ENCODE results near the gene SYT15B. TPM values are rescaled to one million over a fixed set of nuclear protein-coding genes. Genes with fewer than 3 reads are reported as not detected.
"Not testable (repeated sequence)": the region's sequence is repeated elsewhere in the genome, so short reads cannot be mapped to it uniquely, and the experiment has no call there.

Gene SYT15B
- total RNA-seq, 2 donors from 2014 or later = 0.17 to 0.45 TPM

DNA sequence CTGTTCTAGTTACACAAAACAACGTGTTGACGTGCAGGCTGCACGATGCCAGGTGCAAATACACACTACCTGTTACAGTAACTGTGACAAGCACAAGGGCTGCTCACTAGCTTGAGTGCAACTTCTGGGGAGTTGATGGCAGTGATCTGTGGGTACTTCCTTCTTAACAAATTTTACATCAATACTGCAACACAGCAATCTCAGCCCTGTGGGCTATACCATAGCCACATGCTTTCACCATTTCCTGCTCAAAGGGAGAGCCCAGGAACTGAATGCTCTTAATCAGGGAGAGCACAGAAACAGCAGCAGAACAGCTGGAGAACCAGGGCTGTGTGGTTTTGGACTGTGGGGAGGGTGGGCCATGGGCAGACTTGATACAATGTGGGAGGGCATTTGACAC is 10.2 kb downstream of the SYT15B start:
- H3K4me3 ChIP-seq; intact Hi-C loops (cut with DNase I); H3K36me3 ChIP-seq; H3K9ac ChIP-seq (ENCODE audit: low read depth in 2 of 2, low read length in 2 of 2); H3K27me3 ChIP-seq; H3K4me1 ChIP-seq; DNase-seq; H3K9me3 ChIP-seq; H3K27ac ChIP-seq: not testable (repeated sequence)

DNA sequence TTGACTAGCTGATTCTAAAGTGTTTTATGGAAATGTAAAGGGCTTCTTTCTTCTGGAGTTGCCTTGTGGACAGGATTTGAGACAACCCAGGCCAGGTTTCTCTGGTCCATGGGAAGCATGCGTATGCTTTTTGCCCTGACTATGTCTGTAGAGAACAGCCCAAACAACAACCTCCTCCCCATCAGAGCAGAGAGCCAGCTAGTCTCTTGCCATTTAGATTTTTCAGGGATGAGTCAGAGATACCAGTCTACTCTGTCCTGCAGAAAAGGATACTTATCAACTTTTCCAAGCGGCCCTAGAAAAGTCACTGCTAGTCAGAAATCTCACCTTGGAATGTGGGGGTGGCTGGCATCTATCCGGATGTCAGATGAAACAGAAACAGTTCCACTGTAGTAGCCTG is 11.6 kb downstream of the SYT15B start:
- H3K4me3 ChIP-seq; DNase-seq; H3K27ac ChIP-seq; H3K4me1 ChIP-seq; H3K27me3 ChIP-seq; H3K36me3 ChIP-seq; intact Hi-C loops (cut with DNase I); H3K9me3 ChIP-seq; H3K9ac ChIP-seq (ENCODE audit: low read depth in 2 of 2, low read length in 2 of 2): not testable (repeated sequence)

DNA sequence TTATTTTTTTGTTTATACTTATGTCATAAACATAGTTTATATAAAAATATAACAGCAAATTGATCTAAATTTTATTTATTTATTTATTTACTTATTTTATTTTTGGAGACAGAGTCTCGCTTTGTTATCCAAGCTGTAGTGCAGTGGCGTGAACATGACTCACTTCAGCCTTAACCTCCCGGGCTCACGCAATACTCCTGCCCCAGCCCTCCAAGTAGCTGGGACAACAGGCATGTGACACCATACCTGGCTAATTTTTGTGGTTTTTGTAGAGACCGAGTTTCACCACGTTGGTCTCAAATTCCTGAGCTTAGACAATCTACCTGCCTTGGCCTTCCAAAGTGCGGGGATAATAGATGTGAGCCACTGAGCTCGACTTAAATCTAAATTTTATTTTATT is 13.0 kb downstream of the SYT15B start:
- DNase-seq; H3K9ac ChIP-seq (ENCODE audit: low read depth in 2 of 2, low read length in 2 of 2); H3K36me3 ChIP-seq; H3K4me3 ChIP-seq; H3K27me3 ChIP-seq; H3K4me1 ChIP-seq; H3K27ac ChIP-seq; H3K9me3 ChIP-seq; intact Hi-C loops (cut with DNase I): not testable (repeated sequence)

DNA sequence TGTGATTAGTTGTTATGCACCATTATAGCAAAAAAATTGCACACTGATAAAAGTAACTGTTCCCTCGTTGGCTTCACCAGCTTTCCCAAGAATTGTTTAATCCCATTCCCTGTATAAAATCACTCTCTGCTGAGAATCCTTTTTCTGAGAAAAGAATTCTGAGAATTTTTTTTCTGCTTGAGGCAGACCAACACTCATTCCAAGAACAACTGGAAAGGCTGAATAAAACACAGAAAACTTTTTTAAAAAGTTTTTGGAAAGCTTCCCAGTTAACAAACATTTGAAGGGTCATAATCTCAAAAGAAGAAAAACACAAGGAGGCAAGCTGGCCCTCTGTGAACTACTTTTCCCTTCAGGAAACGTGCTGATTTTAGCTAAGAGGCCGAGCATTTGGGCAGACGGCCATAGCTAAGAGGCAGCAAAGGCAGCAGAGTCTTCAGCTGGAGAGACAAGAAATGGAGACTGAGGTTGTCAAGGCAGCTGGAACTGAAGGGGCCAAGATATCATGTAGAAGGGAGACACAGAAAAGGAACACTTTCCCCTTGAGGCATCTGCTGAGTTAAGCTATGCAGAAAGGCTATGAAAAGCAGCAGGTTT is 16.5 kb downstream of the SYT15B start:
- DNase-seq; H3K9ac ChIP-seq (ENCODE audit: low read depth in 2 of 2, low read length in 2 of 2); intact Hi-C loops (cut with DNase I); H3K36me3 ChIP-seq; H3K9me3 ChIP-seq; H3K27ac ChIP-seq; H3K4me3 ChIP-seq; H3K27me3 ChIP-seq; H3K4me1 ChIP-seq: not testable (repeated sequence)

DNA sequence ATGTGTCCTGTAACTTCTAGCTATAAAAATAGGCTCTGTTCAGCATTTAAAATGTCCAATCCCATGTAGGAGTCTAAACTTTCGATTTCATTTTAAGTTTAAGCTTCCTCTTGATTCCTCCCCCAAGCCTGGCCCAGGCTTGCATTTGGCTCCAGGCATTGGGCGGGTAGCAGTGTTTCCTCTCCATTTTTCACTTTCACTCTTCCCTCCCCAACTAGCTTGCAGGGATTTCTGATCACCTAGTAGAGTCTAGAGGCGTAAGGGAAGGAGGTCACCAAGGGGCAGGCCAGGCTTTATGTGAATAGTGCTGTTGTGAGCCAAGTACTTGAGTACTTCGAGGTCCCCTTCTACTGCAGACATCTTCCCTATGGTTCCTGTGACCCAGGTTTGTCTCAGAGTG is 18.5 kb downstream of the SYT15B start:
- H3K9me3 ChIP-seq; H3K4me3 ChIP-seq; DNase-seq; intact Hi-C loops (cut with DNase I); H3K27ac ChIP-seq; H3K9ac ChIP-seq (ENCODE audit: low read depth in 2 of 2, low read length in 2 of 2); H3K27me3 ChIP-seq; H3K36me3 ChIP-seq; H3K4me1 ChIP-seq: not testable (repeated sequence)

DNA sequence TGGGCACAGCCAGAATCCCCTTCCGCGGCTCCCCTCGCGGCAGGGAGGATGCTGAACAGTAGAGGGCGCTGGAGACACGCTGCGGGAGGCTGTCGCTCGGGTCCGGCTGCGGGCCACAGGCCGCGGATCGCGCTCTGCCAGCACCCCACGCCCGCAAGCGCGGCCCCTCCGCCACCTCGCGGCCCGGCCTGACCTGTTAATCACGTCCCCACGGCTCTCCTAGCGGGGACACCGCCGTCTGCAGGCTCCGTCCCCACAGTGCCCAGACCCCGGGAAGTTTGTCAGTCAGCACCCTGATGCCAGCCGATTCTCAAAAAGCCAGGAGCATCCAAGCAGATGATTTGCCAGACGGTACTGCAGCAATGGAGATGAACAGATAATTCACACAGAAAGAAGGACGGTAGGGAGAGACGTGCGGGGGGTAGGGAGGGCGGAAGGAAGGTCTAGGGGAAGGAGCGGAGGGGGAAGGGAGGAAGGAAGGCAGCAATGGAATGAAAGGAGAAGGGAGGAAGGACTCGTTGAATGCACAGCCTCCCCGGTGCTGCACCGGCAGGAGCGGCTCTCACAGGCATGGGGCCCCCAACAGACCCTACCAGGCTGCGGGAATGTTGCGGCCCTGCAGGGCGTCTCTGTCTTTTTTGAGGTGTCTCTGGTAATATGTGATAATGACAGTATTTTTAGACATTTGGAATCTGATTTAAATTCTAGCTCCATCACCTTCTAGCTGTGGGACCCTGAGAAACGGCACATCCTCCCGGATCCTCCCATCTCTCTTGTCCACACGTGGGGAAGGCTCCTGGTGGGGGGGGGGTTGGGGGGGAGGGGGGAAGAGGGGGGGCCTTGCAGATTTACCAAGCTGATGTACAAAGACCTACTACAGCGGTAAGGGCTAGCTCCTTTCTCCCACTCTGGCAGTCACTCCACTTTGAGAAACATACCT is 19.5 kb downstream of the SYT15B start:
- DNase-seq; H3K36me3 ChIP-seq; intact Hi-C loops (cut with DNase I); H3K4me1 ChIP-seq; H3K27me3 ChIP-seq; H3K9ac ChIP-seq (ENCODE audit: low read depth in 2 of 2, low read length in 2 of 2); H3K9me3 ChIP-seq; H3K27ac ChIP-seq: not testable (repeated sequence)
- peak overlapping the region; percentile 28 for H3K4me3 ChIP-seq

DNA sequence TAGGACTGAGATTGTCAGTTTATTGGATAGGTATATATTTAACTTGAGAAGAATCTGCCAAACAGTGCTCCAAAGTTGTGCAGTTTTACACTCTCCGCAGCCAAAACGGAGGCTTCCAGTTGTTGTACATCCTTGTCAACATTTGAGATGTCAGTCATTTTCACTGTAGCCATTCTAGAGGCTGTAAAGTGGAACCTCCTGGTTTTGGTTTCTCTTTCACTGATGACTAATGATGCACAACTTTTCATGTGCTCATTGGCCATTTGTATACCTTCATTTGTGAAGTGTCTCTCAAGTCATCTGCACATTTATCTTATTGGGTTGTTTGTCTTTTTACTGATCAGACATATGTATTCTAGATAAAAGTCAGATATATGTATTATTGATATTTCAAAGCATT is 22.5 kb downstream of the SYT15B start:
- H3K27ac ChIP-seq; H3K9me3 ChIP-seq; H3K36me3 ChIP-seq; H3K4me3 ChIP-seq; intact Hi-C loops (cut with DNase I); H3K4me1 ChIP-seq; DNase-seq; H3K9ac ChIP-seq (ENCODE audit: low read depth in 2 of 2, low read length in 2 of 2); H3K27me3 ChIP-seq: not testable (repeated sequence)

DNA sequence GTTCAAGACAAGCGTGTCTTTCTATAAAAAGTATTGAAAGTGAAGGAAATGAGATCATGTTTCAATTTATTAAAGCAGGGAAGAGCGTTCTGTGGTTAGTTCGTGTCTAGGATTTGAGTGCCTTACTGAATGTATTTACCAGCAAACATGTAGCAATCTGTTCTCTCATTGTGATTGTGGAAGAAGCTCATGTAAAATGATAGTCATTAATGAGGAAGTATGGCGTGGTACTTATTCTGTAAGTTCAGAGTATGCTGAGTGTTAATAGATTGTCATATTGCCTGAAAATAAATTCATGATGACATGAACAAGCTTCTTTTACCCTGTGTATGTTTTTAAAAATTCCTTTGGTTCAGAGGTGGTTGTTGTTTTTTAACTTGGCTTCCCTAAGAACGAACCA is 32.5 kb downstream of the SYT15B start:
- H3K27me3 ChIP-seq; H3K36me3 ChIP-seq; H3K27ac ChIP-seq; H3K9ac ChIP-seq (ENCODE audit: low read depth in 2 of 2, low read length in 2 of 2); intact Hi-C loops (cut with DNase I); H3K4me1 ChIP-seq; H3K4me3 ChIP-seq; H3K9me3 ChIP-seq; DNase-seq: not testable (repeated sequence)

DNA sequence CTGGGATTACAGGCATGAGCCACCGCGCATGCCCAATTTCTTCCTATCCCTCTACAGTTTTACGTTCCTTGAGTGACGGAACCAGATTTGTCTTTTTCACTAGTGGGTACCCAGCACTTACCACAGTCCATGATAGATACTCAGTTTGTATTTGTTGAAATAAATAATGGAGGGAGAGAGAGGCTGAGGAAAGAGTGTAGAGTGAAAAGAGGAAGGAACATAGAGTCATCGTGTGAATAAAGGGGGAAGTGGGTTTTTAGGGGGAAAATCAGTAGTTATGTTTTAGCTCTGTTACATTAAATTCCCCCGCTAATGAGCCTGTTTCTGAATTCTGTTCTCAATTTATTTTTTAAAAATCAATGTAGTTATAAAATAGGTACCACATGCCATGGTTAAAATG is 37.7 kb downstream of the SYT15B start:
- H3K4me1 ChIP-seq; H3K27me3 ChIP-seq; H3K9ac ChIP-seq (ENCODE audit: low read depth in 2 of 2, low read length in 2 of 2); intact Hi-C loops (cut with DNase I); H3K27ac ChIP-seq; DNase-seq; H3K4me3 ChIP-seq; H3K9me3 ChIP-seq; H3K36me3 ChIP-seq: not testable (repeated sequence)

DNA sequence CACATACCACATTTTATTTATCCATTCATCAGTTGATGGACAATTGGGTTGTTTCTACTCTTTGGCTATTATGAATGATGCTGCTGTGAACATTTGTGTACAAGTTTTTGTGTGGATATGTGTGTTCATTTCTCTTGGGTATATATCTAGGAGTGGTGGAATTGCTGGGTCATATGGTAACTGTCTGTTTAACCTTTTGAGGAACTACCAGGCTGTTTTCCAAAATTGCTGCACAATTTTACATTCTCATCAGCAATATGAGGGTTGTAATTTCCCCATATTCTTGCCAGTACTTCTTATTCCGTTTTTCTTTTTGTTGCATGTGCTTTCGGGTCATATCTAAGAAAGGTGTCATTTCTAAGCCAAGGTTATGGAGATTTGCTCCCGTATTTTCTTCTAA is 38.3 kb downstream of the SYT15B start:
- intact Hi-C loops (cut with DNase I) = not testable (repeated sequence)

DNA sequence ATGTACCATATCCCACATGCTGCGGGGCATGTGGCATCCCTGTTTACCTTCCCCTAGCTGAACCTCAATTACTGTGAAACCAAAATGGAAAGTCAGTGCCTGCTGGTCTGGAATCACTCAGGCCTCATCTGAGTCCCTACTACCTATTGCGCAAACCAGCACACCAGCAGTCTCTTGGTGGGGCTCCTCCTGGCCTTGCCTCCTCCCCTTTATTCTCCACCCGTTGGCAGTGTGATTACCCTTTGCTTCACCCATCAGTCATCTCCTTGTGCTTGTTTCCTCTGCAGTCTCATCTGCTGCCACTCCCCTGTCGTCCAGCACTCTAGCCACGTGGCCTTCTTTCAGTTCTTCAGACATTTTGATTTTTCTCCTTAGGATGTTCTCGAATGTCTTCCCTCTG is 39.3 kb downstream of the SYT15B start:
- H3K27me3 ChIP-seq; H3K9ac ChIP-seq (ENCODE audit: low read depth in 2 of 2, low read length in 2 of 2); H3K4me3 ChIP-seq; H3K36me3 ChIP-seq; H3K4me1 ChIP-seq; H3K27ac ChIP-seq; H3K9me3 ChIP-seq; intact Hi-C loops (cut with DNase I); DNase-seq: not testable (repeated sequence)

More for the DNA sequence above, 38.3 kb downstream of the SYT15B start:
- H3K9me3 ChIP-seq; H3K4me3 ChIP-seq; H3K4me1 ChIP-seq; H3K27ac ChIP-seq; H3K9ac ChIP-seq (ENCODE audit: low read depth in 2 of 2, low read length in 2 of 2); DNase-seq; H3K27me3 ChIP-seq; H3K36me3 ChIP-seq: not testable (repeated sequence)

DNA sequence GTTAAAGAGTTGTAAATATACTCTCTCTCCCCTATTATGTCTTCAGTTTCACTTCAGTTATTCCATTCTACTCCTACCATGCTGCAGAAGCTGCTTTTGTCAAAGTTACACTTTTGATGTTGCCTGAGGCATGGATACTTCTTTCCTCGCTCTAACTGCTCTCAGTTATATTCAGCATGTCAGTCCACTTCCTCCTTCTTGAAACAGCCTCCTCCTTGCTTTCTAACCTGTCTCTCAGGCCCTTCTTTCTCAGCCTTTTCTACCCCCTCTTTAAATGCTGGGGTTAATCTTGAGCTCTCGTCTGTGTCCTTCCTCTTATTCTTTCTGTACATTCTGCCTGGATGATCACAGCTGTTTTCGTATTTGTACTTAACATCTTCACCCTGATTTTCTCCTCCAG is 40.0 kb downstream of the SYT15B start:
- intact Hi-C loops (cut with DNase I); DNase-seq; H3K9ac ChIP-seq (ENCODE audit: low read depth in 2 of 2, low read length in 2 of 2); H3K36me3 ChIP-seq; H3K9me3 ChIP-seq; H3K4me3 ChIP-seq; H3K27me3 ChIP-seq; H3K4me1 ChIP-seq; H3K27ac ChIP-seq: not testable (repeated sequence)

DNA sequence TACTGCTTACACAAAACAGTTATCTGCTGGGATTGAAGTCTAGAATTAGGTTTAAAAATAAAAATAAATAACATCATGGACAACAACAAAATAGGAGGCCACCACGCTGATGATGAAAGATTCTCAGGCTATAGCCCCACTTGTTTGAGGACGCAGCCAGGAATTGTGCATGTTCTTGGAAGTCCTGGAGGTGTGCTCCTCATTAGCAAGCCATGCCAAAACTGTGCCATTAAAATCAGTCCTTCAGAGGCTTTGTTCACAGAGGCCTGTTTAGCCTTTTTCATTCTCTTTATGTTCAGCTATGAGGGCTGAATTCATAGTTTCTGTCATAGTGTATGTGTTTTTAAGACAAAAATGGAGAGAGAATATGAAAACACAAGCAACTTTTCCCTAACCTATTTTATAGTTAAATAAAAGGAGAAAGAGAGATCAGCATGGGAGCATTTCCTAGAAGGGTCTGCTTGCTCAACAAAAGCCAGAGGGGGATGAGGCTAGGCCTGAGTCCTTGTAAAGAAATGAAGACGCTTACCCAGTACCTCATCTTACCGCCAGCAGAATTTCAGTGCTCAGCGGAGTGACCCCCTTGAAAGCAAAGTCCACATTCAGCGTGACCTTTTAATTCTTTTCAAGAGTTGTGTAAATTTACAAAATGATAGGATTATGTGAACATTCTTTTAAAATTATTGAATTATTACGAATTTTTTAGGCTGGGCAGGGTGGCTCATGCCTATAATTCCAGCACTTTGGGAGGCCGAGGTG is 46.2 kb downstream of the SYT15B start:
- H3K9ac ChIP-seq (ENCODE audit: low read depth in 2 of 2, low read length in 2 of 2); H3K9me3 ChIP-seq; H3K27me3 ChIP-seq; H3K27ac ChIP-seq; H3K4me1 ChIP-seq; intact Hi-C loops (cut with DNase I); DNase-seq; H3K36me3 ChIP-seq; H3K4me3 ChIP-seq: not testable (repeated sequence)

All from colonic mucosa (tissue), 4 donors.